Liver (tissue), 9 donors: ENCODE measurements around the gene GTF2F2. TPM values are rescaled to one million over a fixed set of nuclear protein-coding genes. Genes with fewer than 3 reads are reported as not detected.

Experiments used
- DNase-seq: peaks from one replicate; pipeline ENCODE4 v3.0.0-alpha.2; 2017; ENCODE audit warnings: low spot score
- H3K27ac ChIP-seq, 2 donors: one replicate each; pipeline ENCODE4 v1.7.0; 2013; ENCODE audit warnings: inconsistent platforms in 2 of 2, low read length in 2 of 2, control low read depth in 1 of 2, low read depth in 1 of 2, mild to moderate bottlenecking in 1 of 2
- H3K27me3 ChIP-seq, 4 donors: one replicate each; pipeline versions ENCODE4 v1.6.1 to v1.7.0; 2013; ENCODE audit warnings: low read length in 3 of 4, inconsistent platforms in 1 of 4, mild to moderate bottlenecking in 1 of 4, moderate library complexity in 1 of 4; ENCODE audit not compliant: control insufficient read depth in 4 of 4, insufficient read depth in 4 of 4
- H3K36me3 ChIP-seq, 4 donors: one replicate each; pipeline versions ENCODE4 v1.6.1 to v1.7.0; 2013; ENCODE audit warnings: low read length in 3 of 4, mild to moderate bottlenecking in 3 of 4, low read depth in 1 of 4, moderate library complexity in 1 of 4; ENCODE audit not compliant: control insufficient read depth in 4 of 4, insufficient read depth in 3 of 4
- H3K4me1 ChIP-seq, 4 donors: one replicate each; pipeline versions ENCODE4 v1.6.1 to v1.7.0; 2013; ENCODE audit warnings: low read length in 3 of 4, mild to moderate bottlenecking in 3 of 4, moderate library complexity in 1 of 4; ENCODE audit not compliant: control insufficient read depth in 4 of 4, insufficient read depth in 4 of 4
- H3K4me3 ChIP-seq, 3 donors: one replicate each; pipeline versions ENCODE4 v1.6.1 to v1.7.0; 2013; ENCODE audit warnings: low read length in 3 of 3, control low read depth in 1 of 3, low read depth in 1 of 3, mild to moderate bottlenecking in 1 of 3
- H3K9ac ChIP-seq, 2 donors: one replicate each; pipeline ENCODE4 v1.7.0; 2013; ENCODE audit warnings: low read length in 2 of 2, mild to moderate bottlenecking in 2 of 2, moderate library complexity in 2 of 2, control low read depth in 1 of 2, low read depth in 1 of 2
- H3K9me3 ChIP-seq, 4 donors: one replicate each; pipeline versions ENCODE4 v1.6.1 to v1.7.0; 2013; ENCODE audit warnings: low read length in 3 of 4; ENCODE audit not compliant: control insufficient read depth in 4 of 4
- ATF3 ChIP-seq: IDR thresholded peaks from 2 replicates; pipeline ENCODE4 v1.6.1; 2016; ENCODE audit warnings: antibody characterized with exemption
- EGR1 ChIP-seq, 2 donors: IDR thresholded peaks; 2 replicates each; pipeline ENCODE4 v1.6.1; 2016 to 2018; ENCODE audit warnings: antibody characterized with exemption in 2 of 2, low read depth in 2 of 2
- FOXA1 ChIP-seq: IDR thresholded peaks from 2 replicates; pipeline ENCODE4 v1.6.1; 2016; ENCODE audit warnings: antibody characterized with exemption
- FOXA2 ChIP-seq: IDR thresholded peaks from 2 replicates; pipeline ENCODE4 v1.6.1; 2016; ENCODE audit warnings: antibody characterized with exemption
- HNF4G ChIP-seq: IDR thresholded peaks from 2 replicates; pipeline ENCODE4 v1.6.1; 2016; ENCODE audit warnings: antibody characterized with exemption
- JUND ChIP-seq, 2 donors: IDR thresholded peaks; 2 replicates each; pipeline ENCODE4 v1.6.1; 2016; ENCODE audit warnings: antibody characterized with exemption in 2 of 2
- MAX ChIP-seq: IDR thresholded peaks from 2 replicates; pipeline ENCODE4 v1.6.1; 2016; ENCODE audit warnings: antibody characterized with exemption
- NR2F2 ChIP-seq: IDR thresholded peaks from 2 replicates; pipeline ENCODE4 v1.6.1; 2016; ENCODE audit warnings: antibody characterized with exemption
- RAD21 ChIP-seq, 2 donors: IDR thresholded peaks; 2 replicates each; pipeline ENCODE4 v1.6.1; 2016; ENCODE audit warnings: antibody characterized with exemption in 2 of 2, mild to moderate bottlenecking in 2 of 2
- RXRA ChIP-seq, 2 donors: IDR thresholded peaks; 2 replicates each; pipeline ENCODE4 v1.6.1; 2017 to 2018; ENCODE audit warnings: antibody characterized with exemption in 2 of 2, mild to moderate bottlenecking in 1 of 2
- TAF1 ChIP-seq: conservative IDR thresholded peaks from 2 replicates; pipeline ENCODE4 v1.6.1; 2016; ENCODE audit warnings: antibody characterized with exemption, mild to moderate bottlenecking
- ZBTB33 ChIP-seq: IDR thresholded peaks from 2 replicates; pipeline ENCODE4 v1.6.1; 2016; ENCODE audit warnings: antibody characterized with exemption
- WGBS: extraction: QIAGEN DNeasy Blood & Tissue Kit; methylation state at CpG from one replicate; pipeline ENCODE4 v1.1.7; 2013; 5-methylcytosine and 5-hydroxymethylcytosine counted together
- polyA plus RNA-seq, 2 donors: library from polyadenylated mRNA; stranded (reverse) in 1 of 2; unstranded in 1 of 2; fragments of 200-250 nt in 1 of 2; fragments of >200 nt in 1 of 2; fragmentation: Nextera tagmentation in 1 of 2; extraction: Ambion mirVana in 1 of 2; gene quantifications; one replicate each; pipeline versions ENCODE4 v1.2.1 to v1.2.3, GENCODE V29; 2013 to 2015
- total RNA-seq, 2 donors: library from RNA; depleted of rRNA; stranded (reverse); fragments of >200 nt; gene quantifications; one replicate each; pipeline ENCODE4 v1.2.3, GENCODE V29; 2014
- TF ChIP-seq, protein P1 (sequence below): IDR thresholded peaks from 2 replicates; pipeline ENCODE4 v1.6.1; 2016; ENCODE audit warnings: antibody characterized with exemption, mild to moderate bottlenecking
- donor health status: healthy.
- donor health status: healthy.
- donor health status: healthy.
- donor health status: healthy.
- donor health status: healthy.

The GTF2F2 gene
- total and polyA plus RNA-seq, 4 donors: 6.0 to 8.5 (median 7.3) TPM

DNA sequence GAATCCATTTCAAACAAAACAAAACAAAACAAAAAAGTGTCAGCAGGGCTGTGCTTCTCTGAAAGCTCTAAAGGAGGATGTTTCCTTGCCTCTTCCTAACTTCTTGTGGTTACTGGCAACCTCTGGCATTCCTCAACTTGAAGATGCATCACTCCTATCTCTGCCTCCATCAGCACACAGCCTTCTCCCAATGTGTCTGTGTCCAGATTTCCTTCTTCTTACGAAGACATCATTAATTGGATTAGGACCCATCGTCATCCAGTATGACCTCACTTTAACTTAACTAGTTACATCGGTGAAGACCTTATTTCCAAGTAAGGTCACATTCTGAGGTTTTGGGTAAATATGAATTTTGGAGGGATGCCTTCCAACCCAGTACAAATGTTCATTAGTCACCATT, 33.8 kb upstream of the GTF2F2 start (continued):
- TF ChIP-seq ZBTB33 (no peak), EGR1 (IDR thresholded peaks at IDR 0.05; ENCODE audit: low read depth in 2 of 2) (no peak), RAD21 (IDR thresholded peaks at IDR 0.05) (no peak), FOXA1 (no peak)

DNA sequence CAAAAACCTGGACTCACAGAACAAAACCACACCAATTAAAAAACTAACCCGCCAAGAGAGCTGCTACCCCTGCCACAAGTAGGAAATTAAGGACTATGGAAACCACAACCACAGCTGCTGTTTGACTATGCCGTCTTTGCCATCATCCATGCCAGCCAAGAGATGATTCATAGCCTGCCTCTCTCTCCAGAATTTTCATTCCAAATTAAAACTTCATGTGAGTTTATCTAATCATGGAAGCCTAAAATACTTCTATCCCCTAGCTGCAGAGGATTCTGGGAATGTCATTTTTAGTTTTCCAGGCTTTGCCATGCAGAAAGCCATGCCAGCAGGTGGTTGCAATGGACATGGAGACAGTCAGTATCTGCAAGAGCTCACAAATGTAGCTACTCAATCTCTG, 27.6 kb upstream of the GTF2F2 start:
- Histone ChIP-seq H3K4me3 (no peak overlapping the region), H3K36me3 (no peaks in the 10 kb centered on the region), H3K27me3 (no peaks in the 10 kb centered on the region), H3K9ac (no peak overlapping the region), H3K27ac (no peak overlapping the region), H3K9me3 (no peaks in the 10 kb centered on the region), H3K4me1 (no peaks in the 10 kb centered on the region)
- 78% methylated on average over 2 of the region's 2 CpGs for WGBS
- TF ChIP-seq NR2F2 (no peak), MAX (no peak), ZBTB33 (no peak), RAD21 (IDR thresholded peaks at IDR 0.05) (no peak), JUND (IDR thresholded peaks at IDR 0.05) (no peak), HNF4G (no peak), FOXA2 (no peak), ATF3 (no peak), FOXA1 (no peak), RXRA (IDR thresholded peaks at IDR 0.05) (no peak), TAF1 (no peak)
- TF ChIP-seq, protein P1, sequence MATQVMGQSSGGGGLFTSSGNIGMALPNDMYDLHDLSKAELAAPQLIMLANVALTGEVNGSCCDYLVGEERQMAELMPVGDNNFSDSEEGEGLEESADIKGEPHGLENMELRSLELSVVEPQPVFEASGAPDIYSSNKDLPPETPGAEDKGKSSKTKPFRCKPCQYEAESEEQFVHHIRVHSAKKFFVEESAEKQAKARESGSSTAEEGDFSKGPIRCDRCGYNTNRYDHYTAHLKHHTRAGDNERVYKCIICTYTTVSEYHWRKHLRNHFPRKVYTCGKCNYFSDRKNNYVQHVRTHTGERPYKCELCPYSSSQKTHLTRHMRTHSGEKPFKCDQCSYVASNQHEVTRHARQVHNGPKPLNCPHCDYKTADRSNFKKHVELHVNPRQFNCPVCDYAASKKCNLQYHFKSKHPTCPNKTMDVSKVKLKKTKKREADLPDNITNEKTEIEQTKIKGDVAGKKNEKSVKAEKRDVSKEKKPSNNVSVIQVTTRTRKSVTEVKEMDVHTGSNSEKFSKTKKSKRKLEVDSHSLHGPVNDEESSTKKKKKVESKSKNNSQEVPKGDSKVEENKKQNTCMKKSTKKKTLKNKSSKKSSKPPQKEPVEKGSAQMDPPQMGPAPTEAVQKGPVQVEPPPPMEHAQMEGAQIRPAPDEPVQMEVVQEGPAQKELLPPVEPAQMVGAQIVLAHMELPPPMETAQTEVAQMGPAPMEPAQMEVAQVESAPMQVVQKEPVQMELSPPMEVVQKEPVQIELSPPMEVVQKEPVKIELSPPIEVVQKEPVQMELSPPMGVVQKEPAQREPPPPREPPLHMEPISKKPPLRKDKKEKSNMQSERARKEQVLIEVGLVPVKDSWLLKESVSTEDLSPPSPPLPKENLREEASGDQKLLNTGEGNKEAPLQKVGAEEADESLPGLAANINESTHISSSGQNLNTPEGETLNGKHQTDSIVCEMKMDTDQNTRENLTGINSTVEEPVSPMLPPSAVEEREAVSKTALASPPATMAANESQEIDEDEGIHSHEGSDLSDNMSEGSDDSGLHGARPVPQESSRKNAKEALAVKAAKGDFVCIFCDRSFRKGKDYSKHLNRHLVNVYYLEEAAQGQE: no peak
- no peak for DNase-seq
